ENCODE measurements around the gene PFN4. TPM values are rescaled to one million over a fixed set of nuclear protein-coding genes. Genes with fewer than 3 reads are reported as not detected.
"Not testable (repeated sequence)": the region's sequence is repeated elsewhere in the genome, so short reads cannot be mapped to it uniquely, and the experiment has no call there.

Gene PFN4
- total RNA-seq, 1 experiment from 2014 or later: not detected

DNA sequence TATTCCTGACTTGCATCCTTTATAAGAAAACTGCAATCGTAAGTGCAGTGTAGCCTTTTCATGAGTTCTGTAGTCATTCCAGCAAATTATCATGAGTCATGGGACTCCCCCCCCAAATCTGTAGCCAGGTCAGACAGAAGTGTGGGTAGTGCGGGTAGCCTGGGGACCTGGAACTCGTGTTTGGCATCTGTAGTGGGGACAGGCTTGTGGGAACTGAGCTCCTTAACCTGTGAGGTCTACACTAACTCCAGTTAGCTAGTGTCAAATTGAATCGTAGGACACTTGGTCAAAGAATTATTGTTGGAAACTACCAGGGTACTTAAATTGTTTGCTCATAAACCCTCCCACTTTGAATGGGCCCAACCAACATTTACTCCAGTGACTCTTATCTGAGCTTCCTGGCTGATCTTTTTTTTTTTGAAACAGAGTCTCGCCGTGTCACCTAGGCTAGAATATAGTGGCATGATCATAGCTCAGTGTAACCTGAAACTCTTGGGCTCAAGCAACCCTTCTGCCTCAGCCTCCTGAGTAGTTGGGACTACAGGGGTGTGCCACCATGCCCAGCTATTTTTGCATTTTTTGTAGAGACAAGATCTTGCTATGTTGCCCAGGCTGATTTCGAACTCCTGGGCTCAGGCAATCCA, 12.4 kb downstream of the PFN4 start:
- peaks cover 9% of the 10 kb centered on the region; the same call in 1 of the 2 replicates for H3K27me3 Mint-ChIP-seq (ENCODE audit: low read depth)
- CTCF ChIA-PET: interaction anchor here (1.2 kb wide), 1 partner anchor 26 kb away, joined by 4 read pairs; the partner anchor contains the start of gene TP53I3
- no peak overlapping the region for H3K27ac Mint-ChIP-seq
- POLR2A ChIA-PET: no interaction called here
- H3K4me3 Mint-ChIP-seq: no peak overlapping the region
- TF ChIP-seq ZNF138 (CRISPR knock-in tag; conservative IDR thresholded peaks at IDR 0.05) (no peak), RELA (CRISPR knock-in tag; IDR thresholded peaks at IDR 0.05; ENCODE audit: borderline replicate concordance) (no peak), ATF1 (CRISPR knock-in tag; IDR thresholded peaks at IDR 0.05) (no peak), SP1 (CRISPR knock-in tag; conservative IDR thresholded peaks at IDR 0.05) (no peak), CBFB (CRISPR knock-in tag; IDR thresholded peaks at IDR 0.05; ENCODE audit: low read depth) (no peak), MXD4 (CRISPR knock-in tag; IDR thresholded peaks at IDR 0.05; ENCODE audit: borderline replicate concordance) (no peak), ZNF423 (CRISPR knock-in tag; IDR thresholded peaks at IDR 0.05) (no peak)
- TF ChIP-seq, protein P1, sequence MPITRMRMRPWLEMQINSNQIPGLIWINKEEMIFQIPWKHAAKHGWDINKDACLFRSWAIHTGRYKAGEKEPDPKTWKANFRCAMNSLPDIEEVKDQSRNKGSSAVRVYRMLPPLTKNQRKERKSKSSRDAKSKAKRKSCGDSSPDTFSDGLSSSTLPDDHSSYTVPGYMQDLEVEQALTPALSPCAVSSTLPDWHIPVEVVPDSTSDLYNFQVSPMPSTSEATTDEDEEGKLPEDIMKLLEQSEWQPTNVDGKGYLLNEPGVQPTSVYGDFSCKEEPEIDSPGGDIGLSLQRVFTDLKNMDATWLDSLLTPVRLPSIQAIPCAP (CRISPR knock-in tag; IDR thresholded peaks at IDR 0.05): no peak
- TF ChIP-seq, protein P2, sequence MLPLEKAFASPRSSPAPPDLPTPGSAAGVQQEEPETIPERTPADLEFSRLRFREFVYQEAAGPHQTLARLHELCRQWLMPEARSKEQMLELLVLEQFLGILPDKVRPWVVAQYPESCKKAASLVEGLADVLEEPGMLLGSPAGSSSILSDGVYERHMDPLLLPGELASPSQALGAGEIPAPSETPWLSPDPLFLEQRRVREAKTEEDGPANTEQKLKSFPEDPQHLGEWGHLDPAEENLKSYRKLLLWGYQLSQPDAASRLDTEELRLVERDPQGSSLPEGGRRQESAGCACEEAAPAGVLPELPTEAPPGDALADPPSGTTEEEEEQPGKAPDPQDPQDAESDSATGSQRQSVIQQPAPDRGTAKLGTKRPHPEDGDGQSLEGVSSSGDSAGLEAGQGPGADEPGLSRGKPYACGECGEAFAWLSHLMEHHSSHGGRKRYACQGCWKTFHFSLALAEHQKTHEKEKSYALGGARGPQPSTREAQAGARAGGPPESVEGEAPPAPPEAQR (CRISPR knock-in tag; IDR thresholded peaks at IDR 0.05): no peak
- TF ChIP-seq, protein P3, sequence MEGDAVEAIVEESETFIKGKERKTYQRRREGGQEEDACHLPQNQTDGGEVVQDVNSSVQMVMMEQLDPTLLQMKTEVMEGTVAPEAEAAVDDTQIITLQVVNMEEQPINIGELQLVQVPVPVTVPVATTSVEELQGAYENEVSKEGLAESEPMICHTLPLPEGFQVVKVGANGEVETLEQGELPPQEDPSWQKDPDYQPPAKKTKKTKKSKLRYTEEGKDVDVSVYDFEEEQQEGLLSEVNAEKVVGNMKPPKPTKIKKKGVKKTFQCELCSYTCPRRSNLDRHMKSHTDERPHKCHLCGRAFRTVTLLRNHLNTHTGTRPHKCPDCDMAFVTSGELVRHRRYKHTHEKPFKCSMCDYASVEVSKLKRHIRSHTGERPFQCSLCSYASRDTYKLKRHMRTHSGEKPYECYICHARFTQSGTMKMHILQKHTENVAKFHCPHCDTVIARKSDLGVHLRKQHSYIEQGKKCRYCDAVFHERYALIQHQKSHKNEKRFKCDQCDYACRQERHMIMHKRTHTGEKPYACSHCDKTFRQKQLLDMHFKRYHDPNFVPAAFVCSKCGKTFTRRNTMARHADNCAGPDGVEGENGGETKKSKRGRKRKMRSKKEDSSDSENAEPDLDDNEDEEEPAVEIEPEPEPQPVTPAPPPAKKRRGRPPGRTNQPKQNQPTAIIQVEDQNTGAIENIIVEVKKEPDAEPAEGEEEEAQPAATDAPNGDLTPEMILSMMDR (IDR thresholded peaks at IDR 0.05): no peak
- no peak for ATAC-seq
- DNase-seq (ENCODE audit: low spot score): no peak
- peaks cover 22% of the 10 kb centered on the region for H3K36me3 Mint-ChIP-seq
- no peaks in the 10 kb centered on the region for H3K4me1 Mint-ChIP-seq
- H3K9me3 Mint-ChIP-seq: peaks cover 57% of the 10 kb centered on the region

DNA sequence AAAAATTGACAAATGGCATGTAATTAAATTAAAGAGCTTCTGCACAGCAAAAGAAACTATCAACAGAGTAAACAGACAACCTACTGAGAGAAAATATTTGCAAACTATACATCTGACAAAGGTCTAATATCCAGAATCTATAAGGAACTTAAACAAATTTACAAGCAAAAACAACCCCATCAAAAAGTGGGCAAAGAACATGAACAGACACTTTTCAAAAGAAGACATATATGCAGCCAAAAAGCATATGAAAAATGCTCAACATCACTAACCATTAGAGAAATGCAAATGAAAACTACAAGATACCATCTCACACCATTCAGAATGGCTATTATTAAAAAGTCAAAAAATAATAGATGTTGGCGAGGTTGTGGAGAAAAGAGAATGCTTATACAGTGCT, 13.7 kb downstream of the PFN4 start:
- Mint-ChIP-seq H3K9me3 (peaks cover 48% of the 10 kb centered on the region), H3K36me3 (peaks cover 16% of the 10 kb centered on the region), H3K27me3 (ENCODE audit: low read depth) (peaks cover 18% of the 10 kb centered on the region)
- H3K27ac Mint-ChIP-seq; CTCF ChIA-PET; DNase-seq (ENCODE audit: low spot score); POLR2A ChIA-PET; H3K4me3 Mint-ChIP-seq; H3K4me1 Mint-ChIP-seq; ATAC-seq: not testable (repeated sequence)

DNA sequence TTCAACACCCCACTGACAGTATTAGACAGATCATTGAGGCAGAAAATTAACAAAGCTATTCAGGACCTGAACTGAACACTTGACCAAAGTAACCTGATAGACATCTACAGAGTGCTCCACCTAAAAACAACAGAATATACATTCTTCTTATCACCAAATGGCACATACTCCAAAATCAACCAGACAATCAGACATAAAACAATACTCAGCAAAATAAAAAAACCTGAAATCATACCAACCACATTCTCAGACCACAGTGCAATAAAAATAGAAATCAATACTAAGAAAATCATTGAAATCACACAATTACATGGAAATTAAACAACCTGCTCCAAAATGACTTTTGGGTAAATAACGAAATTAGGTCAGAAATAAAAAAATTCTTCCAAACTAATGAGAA, 15.8 kb downstream of the PFN4 start:
- CTCF ChIA-PET: no interaction called here

More for the DNA sequence above, 15.8 kb downstream of the PFN4 start:
- peaks cover 40% of the 10 kb centered on the region for H3K9me3 Mint-ChIP-seq
- DNase-seq (ENCODE audit: low spot score): no peak
- no peak for ATAC-seq
- 0 out of 2 replicates have a peak, but pooled peaks cover 4% of the 10 kb centered on the region for H3K4me1 Mint-ChIP-seq
- POLR2A ChIA-PET: interaction anchor here (0.6 kb wide), 1 partner anchor 184 kb away, joined by 3 read pairs; no protein-coding TSS in a partner anchor
- no peak overlapping the region for H3K4me3 Mint-ChIP-seq
- peaks cover 18% of the 10 kb centered on the region for H3K27me3 Mint-ChIP-seq (ENCODE audit: low read depth)
- TF ChIP-seq TCF7 (CRISPR knock-in tag; IDR thresholded peaks at IDR 0.05; ENCODE audit: low read depth) (no peak), ERG (CRISPR knock-in tag; IDR thresholded peaks at IDR 0.05) (no peak), ZNF232 (CRISPR knock-in tag; IDR thresholded peaks at IDR 0.05) (no peak), NR3C1 (CRISPR knock-in tag; conservative IDR thresholded peaks at IDR 0.05; ENCODE audit: low read depth) (no peak), ZNF423 (CRISPR knock-in tag; IDR thresholded peaks at IDR 0.05) (no peak)
- H3K36me3 Mint-ChIP-seq: peaks cover 9% of the 10 kb centered on the region
- no peak overlapping the region for H3K27ac Mint-ChIP-seq
